LoVo (cell line): ENCODE results near the gene STN1.

Source experiments
- DNase-seq: peaks from one replicate; pipeline ENCODE4 v3.0.0-alpha.2; 2016; ENCODE audit warnings: low spot score

STN1 gene

GRCh38 chr10:103918053-103918846, at the start of gene STN1:
STN1 (minus strand) TSS chr10:103918184; CDS start chr10:103917594, 590 bp downstream.
- peak; percentile 99 for DNase-seq

- DNase-seq = peak; percentile 12
Observed at GRCh38 chr10:103967448-103968071, 49.6 kb upstream of the STN1 start.

- peak; percentile 88 for DNase-seq
Observed at GRCh38 chr10:103966671-103967447, 48.9 kb upstream of the STN1 start, which contains the start of gene SLK. SLK (plus strand) TSS chr10:103967140; CDS start chr10:103967746, 606 bp downstream.

GRCh38 chr10:103960103-103960502, 42.1 kb upstream of the STN1 start:
- DNase-seq = no peak

- no peak for DNase-seq
Observed at GRCh38 chr10:103958996-103959395, 41.0 kb upstream of the STN1 start.

- DNase-seq = no peak
Observed at GRCh38 chr10:103954543-103954942, 36.6 kb upstream of the STN1 start.

GRCh38 chr10:103951942-103952341, 34.0 kb upstream of the STN1 start:
- DNase-seq = no peak

GRCh38 chr10:103951183-103951582, 33.2 kb upstream of the STN1 start:
- DNase-seq = no peak

GRCh38 chr10:103949728-103950127, 31.7 kb upstream of the STN1 start:
- DNase-seq = no peak

GRCh38 chr10:103947799-103948516, 30.0 kb upstream of the STN1 start:
- DNase-seq = no peak

- no peak for DNase-seq
Observed at GRCh38 chr10:103942866-103943265, 24.9 kb upstream of the STN1 start.

GRCh38 chr10:103941801-103942200, 23.8 kb upstream of the STN1 start:
- no peak for DNase-seq

GRCh38 chr10:103939522-103939921, 21.5 kb upstream of the STN1 start:
- DNase-seq = no peak

- no peak for DNase-seq
Observed at GRCh38 chr10:103936022-103936421, 18.0 kb upstream of the STN1 start.

- no peak for DNase-seq
Observed at GRCh38 chr10:103934308-103934707, 16.3 kb upstream of the STN1 start.

GRCh38 chr10:103933557-103934121, 15.7 kb upstream of the STN1 start:
- no peak for DNase-seq

GRCh38 chr10:103932971-103933370, 15.0 kb upstream of the STN1 start:
- no peak for DNase-seq

- no peak for DNase-seq
Observed at GRCh38 chr10:103932271-103932670, 14.3 kb upstream of the STN1 start.

GRCh38 chr10:103931603-103932002, 13.6 kb upstream of the STN1 start:
- DNase-seq = no peak

- DNase-seq = no peak
Observed at GRCh38 chr10:103930881-103931280, 12.9 kb upstream of the STN1 start.

- no peak for DNase-seq
Observed at GRCh38 chr10:103930449-103930848, 12.5 kb upstream of the STN1 start.
